ENCODE measurements around the gene DESI1.

DESI1 gene

GRCh38 chr22:41555325-41555982, 65.4 kb downstream of the DESI1 start:
- DNase-seq, result no peak

GRCh38 chr22:41551877-41552582, 68.8 kb downstream of the DESI1 start:
- DNase-seq, result no peak

GRCh38 chr22:41550952-41551491, 69.8 kb downstream of the DESI1 start:
- DNase-seq, result no peak

- DNase-seq, result no peak
Measured at GRCh38 chr22:41548830-41549211, 72.0 kb downstream of the DESI1 start.
